Embryonic facial prominence (tissue), 1 donor: Measurements from ENCODE around the gene STK32B.

ENCODE experiments used
- DNase-seq: peaks from one replicate; pipeline ENCODE4 v3.0.0-alpha.2; 2016; ENCODE audit errors: extremely low spot score

STK32B gene

GRCh38 chr4:5361968-5362367 is 310.7 kb downstream of the STK32B start:
- no peak for DNase-seq

- DNase-seq = no peak
These were observed 313.1 kb downstream of the STK32B start for GRCh38 chr4:5364406-5364805.

GRCh38 chr4:5365071-5366008 is 314.1 kb downstream of the STK32B start:
- DNase-seq = no peak

- DNase-seq = no peak
These were observed 314.7 kb downstream of the STK32B start for GRCh38 chr4:5366009-5366386.

GRCh38 chr4:5366421-5366820 is 315.1 kb downstream of the STK32B start:
- no peak for DNase-seq

GRCh38 chr4:5368426-5368825 is 317.1 kb downstream of the STK32B start:
- DNase-seq = no peak

- DNase-seq = no peak
These were observed 319.0 kb downstream of the STK32B start for GRCh38 chr4:5370286-5370685.

GRCh38 chr4:5371415-5372190 is 320.3 kb downstream of the STK32B start:
- DNase-seq = no peak

- no peak for DNase-seq
These were observed 320.9 kb downstream of the STK32B start for GRCh38 chr4:5372198-5372597.

GRCh38 chr4:5373327-5373726 is 322.0 kb downstream of the STK32B start:
- DNase-seq = no peak

- no peak for DNase-seq
These were observed 323.3 kb downstream of the STK32B start for GRCh38 chr4:5374592-5374991.

- DNase-seq = no peak
These were observed 323.7 kb downstream of the STK32B start for GRCh38 chr4:5374994-5375393.

GRCh38 chr4:5376015-5376414 is 324.7 kb downstream of the STK32B start:
- DNase-seq = no peak

GRCh38 chr4:5378002-5378401 is 326.7 kb downstream of the STK32B start:
- DNase-seq = no peak

- no peak for DNase-seq
These were observed 328.6 kb downstream of the STK32B start for GRCh38 chr4:5379895-5380294.

- DNase-seq = no peak
These were observed 330.7 kb downstream of the STK32B start for GRCh38 chr4:5381961-5382441.

GRCh38 chr4:5383191-5383980 is 332.1 kb downstream of the STK32B start:
- no peak for DNase-seq

GRCh38 chr4:5385741-5386311 is 334.5 kb downstream of the STK32B start:
- DNase-seq = no peak

- no peak for DNase-seq
These were observed 335.6 kb downstream of the STK32B start for GRCh38 chr4:5386921-5387320.

- no peak for DNase-seq
These were observed 336.2 kb downstream of the STK32B start for GRCh38 chr4:5387457-5387856.

GRCh38 chr4:5389756-5390310 is 338.6 kb downstream of the STK32B start:
- DNase-seq = no peak
